GM12874 (cell line): ENCODE data around the gene CYB561.

ENCODE experiments used
- CTCF ChIP-seq: IDR thresholded peaks from 2 replicates; pipeline ENCODE4 v1.5.1; 2011; ENCODE audit warnings: low read depth, mild to moderate bottlenecking, control low read depth, low read length, moderate library complexity; ENCODE audit not compliant: insufficient read depth

Gene CYB561

GRCh38 chr17:63426041-63426916, 19.8 kb downstream of the CYB561 start:
- TF ChIP-seq CTCF = no peak

GRCh38 chr17:63425483-63425882, 20.6 kb downstream of the CYB561 start:
- TF ChIP-seq CTCF = peak; percentile 83

- no peak for TF ChIP-seq CTCF
Measured at GRCh38 chr17:63423963-63424362, 22.1 kb downstream of the CYB561 start.

- no peak for TF ChIP-seq CTCF
Measured at GRCh38 chr17:63423251-63423950, 22.7 kb downstream of the CYB561 start.

- TF ChIP-seq CTCF = no peak
Measured at GRCh38 chr17:63421681-63422645, 24.1 kb downstream of the CYB561 start.

- no peak for TF ChIP-seq CTCF
Measured at GRCh38 chr17:63420868-63421680, 25.0 kb downstream of the CYB561 start.
